Effector memory CD4-positive, alpha-beta T cell (primary cell): ENCODE measurements around the gene MEF2B.
"Not testable (repeated sequence)": the region's sequence is repeated elsewhere in the genome, so short reads cannot be mapped to it uniquely, and the experiment has no call there.

Experiments
- DNase-seq, 3 donors: peaks; one replicate each; pipeline ENCODE4 v3.0.0-alpha.2; 2020
- H3K27ac ChIP-seq: 2 replicates; pipeline ENCODE4 v1.7.0; 2013; ENCODE audit warnings: mild to moderate bottlenecking, low read length, moderate library complexity; ENCODE audit not compliant: insufficient read depth, poor library complexity, severe bottlenecking
- H3K27me3 ChIP-seq: replicated peaks from 2 replicates; pipeline ENCODE4 v1.7.0; 2013; ENCODE audit warnings: mild to moderate bottlenecking, low read length; ENCODE audit not compliant: insufficient read depth, control insufficient read depth, poor library complexity, severe bottlenecking
- H3K36me3 ChIP-seq: 2 replicates; pipeline ENCODE4 v1.7.0; 2013; ENCODE audit warnings: mild to moderate bottlenecking, low read length, moderate library complexity; ENCODE audit not compliant: control insufficient read depth, insufficient read depth
- H3K4me1 ChIP-seq: 2 replicates; pipeline ENCODE4 v1.7.0; 2013; ENCODE audit warnings: low read length, mild to moderate bottlenecking; ENCODE audit not compliant: control insufficient read depth, insufficient read depth, poor library complexity, severe bottlenecking
- H3K4me3 ChIP-seq: 2 replicates; pipeline ENCODE4 v1.7.0; 2013; ENCODE audit warnings: low read length, low read depth, mild to moderate bottlenecking; ENCODE audit not compliant: insufficient read depth, poor library complexity, severe bottlenecking
- H3K9me3 ChIP-seq: 2 replicates; pipeline ENCODE4 v1.7.0; 2013; ENCODE audit warnings: mild to moderate bottlenecking, low read length, moderate library complexity; ENCODE audit not compliant: control insufficient read depth

Gene MEF2B

GRCh38 chr19:19157808-19158207 is 12.3 kb downstream of the MEF2B start:
- Histone ChIP-seq H3K4me1 (no peaks in the 10 kb centered on the region), H3K9me3 (no peaks in the 10 kb centered on the region), H3K4me3 (no peak overlapping the region), H3K36me3 (peaks cover 10% of the 10 kb centered on the region), H3K27ac (no peak overlapping the region), H3K27me3 (no peaks in the 10 kb centered on the region)
- no peak for DNase-seq

GRCh38 chr19:19155495-19156219 is 14.4 kb downstream of the MEF2B start:
- DNase-seq, result no peak
- Histone ChIP-seq H3K4me1 (no peaks in the 10 kb centered on the region), H3K9me3 (no peaks in the 10 kb centered on the region), H3K27ac (no peak overlapping the region), H3K4me3 (no peak overlapping the region), H3K27me3 (no peaks in the 10 kb centered on the region), H3K36me3 (peaks cover 10% of the 10 kb centered on the region)

GRCh38 chr19:19154768-19155494 is 15.1 kb downstream of the MEF2B start:
- Histone ChIP-seq H3K27ac (no peak overlapping the region), H3K4me3 (no peak overlapping the region), H3K4me1 (no peaks in the 10 kb centered on the region), H3K9me3 (no peaks in the 10 kb centered on the region), H3K27me3 (no peaks in the 10 kb centered on the region), H3K36me3 (peaks cover 10% of the 10 kb centered on the region)
- DNase-seq, result no peak

GRCh38 chr19:19152668-19153384 is 17.2 kb downstream of the MEF2B start:
- no peaks in the 10 kb centered on the region for H3K9me3 ChIP-seq
- H3K27ac ChIP-seq, result no peak overlapping the region

GRCh38 chr19:19151418-19151817 is 18.6 kb downstream of the MEF2B start:
- Histone ChIP-seq H3K4me3 (no peak overlapping the region), H3K27me3 (no peaks in the 10 kb centered on the region), H3K36me3 (peaks cover 16% of the 10 kb centered on the region), H3K4me1 (no peaks in the 10 kb centered on the region), H3K9me3 (no peaks in the 10 kb centered on the region), H3K27ac (no peak overlapping the region)
- no peak for DNase-seq

More at GRCh38 chr19:19152668-19153384, 17.2 kb downstream of the MEF2B start:
- no peaks in the 10 kb centered on the region for H3K27me3 ChIP-seq
- no peaks in the 10 kb centered on the region for H3K4me1 ChIP-seq
- no peak overlapping the region for H3K4me3 ChIP-seq
- peaks cover 14% of the 10 kb centered on the region for H3K36me3 ChIP-seq
- DNase-seq, result no peak

GRCh38 chr19:19149435-19149834 is 20.6 kb downstream of the MEF2B start:
- no peak overlapping the region for H3K4me3 ChIP-seq
- peaks cover 16% of the 10 kb centered on the region for H3K36me3 ChIP-seq
- no peaks in the 10 kb centered on the region for H3K27me3 ChIP-seq
- no peak overlapping the region for H3K27ac ChIP-seq
- no peak for DNase-seq
- H3K9me3 ChIP-seq, result no peaks in the 10 kb centered on the region
- no peaks in the 10 kb centered on the region for H3K4me1 ChIP-seq

- not testable (repeated sequence) for H3K4me3 ChIP-seq, H3K27ac ChIP-seq, DNase-seq
Measured at GRCh38 chr19:19148504-19148903, 21.6 kb downstream of the MEF2B start.

GRCh38 chr19:19147344-19147743 is 22.7 kb downstream of the MEF2B start:
- no peak for DNase-seq
- no peaks in the 10 kb centered on the region for H3K4me1 ChIP-seq
- no peaks in the 10 kb centered on the region for H3K9me3 ChIP-seq
- no peak overlapping the region for H3K4me3 ChIP-seq
- H3K27ac ChIP-seq, result no peak overlapping the region
- H3K36me3 ChIP-seq, result peaks cover 16% of the 10 kb centered on the region
- no peaks in the 10 kb centered on the region for H3K27me3 ChIP-seq

More at GRCh38 chr19:19148504-19148903, 21.6 kb downstream of the MEF2B start:
- H3K9me3 ChIP-seq, H3K27me3 ChIP-seq, H3K4me1 ChIP-seq: not testable (repeated sequence)
- peaks cover 16% of the 10 kb centered on the region for H3K36me3 ChIP-seq

GRCh38 chr19:19146865-19147264 is 23.2 kb downstream of the MEF2B start:
- peaks cover 16% of the 10 kb centered on the region for H3K36me3 ChIP-seq
- H3K9me3 ChIP-seq, result no peaks in the 10 kb centered on the region
- no peaks in the 10 kb centered on the region for H3K27me3 ChIP-seq
- H3K4me3 ChIP-seq, result no peak overlapping the region
- H3K4me1 ChIP-seq, result no peaks in the 10 kb centered on the region
- H3K27ac ChIP-seq, result no peak overlapping the region
- no peak for DNase-seq
